HG02678 (cell line): ENCODE measurements around the gene RHBDD1.
"Not testable (repeated sequence)": the region's sequence is repeated elsewhere in the genome, so short reads cannot be mapped to it uniquely, and the experiment has no call there.

Experiments used
- ATAC-seq: cut with Tn5 transposase; IDR thresholded peaks from one replicate; pipeline ENCODE4 v1.9.1; 2021; ENCODE audit warnings: mild to moderate bottlenecking, moderate library complexity; ENCODE audit not compliant: unreplicated experiment

The RHBDD1 gene

GRCh38 chr2:226799211-226799975, 36.5 kb upstream of the RHBDD1 start, which contains the start of gene IRS1:
TSS of gene IRS1 (minus strand) at chr2:226799820. CDS start at chr2:226798738, 1,082 bp downstream.
- ATAC-seq, result peak; percentile 37

DNA sequence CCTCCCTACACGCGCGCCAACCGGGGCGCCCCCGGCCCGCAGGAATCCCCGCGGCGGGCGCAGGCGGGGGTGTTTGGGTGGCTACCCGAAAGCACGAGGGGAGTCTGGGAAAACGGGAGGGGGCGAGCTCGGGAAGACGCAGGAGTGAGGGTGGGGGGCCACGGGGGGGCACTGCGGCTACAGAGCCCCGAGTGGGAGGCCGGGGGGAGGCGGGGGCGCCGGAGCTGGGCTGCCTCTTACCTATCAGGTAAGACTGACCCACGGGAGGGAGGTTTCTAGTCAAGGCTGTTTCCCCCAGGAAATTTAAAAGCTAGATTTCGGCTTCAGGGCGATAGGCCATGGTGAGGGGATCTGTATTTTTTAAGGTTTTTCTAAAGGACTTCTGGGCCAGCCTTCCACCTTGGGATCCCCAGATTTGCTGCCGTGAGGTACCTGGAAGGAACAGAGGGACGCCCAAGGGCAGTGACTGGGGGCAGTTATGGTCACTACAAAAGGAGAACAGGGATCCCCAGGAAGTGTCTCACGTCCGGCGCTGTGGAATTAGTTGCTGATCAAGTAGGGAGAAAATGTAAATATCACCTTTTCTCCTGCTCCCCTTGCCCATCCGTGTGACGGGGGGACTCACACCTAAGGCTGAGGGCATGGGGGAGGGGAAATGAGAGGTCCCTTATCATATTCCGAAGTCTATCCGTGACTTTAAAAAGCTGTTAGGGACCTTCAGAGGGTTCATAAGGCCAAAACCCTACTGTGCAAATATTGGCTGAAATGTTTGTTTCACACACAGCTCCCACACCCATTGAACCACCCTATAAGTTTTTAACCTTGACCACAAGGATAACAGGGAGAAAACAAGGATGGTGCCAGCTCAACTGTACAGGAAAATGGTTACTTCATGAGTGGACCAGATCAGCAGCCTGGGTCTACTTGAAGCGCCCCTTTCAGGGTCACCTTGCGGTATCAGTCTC, 35.6 kb upstream of the RHBDD1 start:
- no peak for ATAC-seq

- peak; percentile 77 for ATAC-seq
Observed at GRCh38 chr2:226800941-226801784, 34.7 kb upstream of the RHBDD1 start.

DNA sequence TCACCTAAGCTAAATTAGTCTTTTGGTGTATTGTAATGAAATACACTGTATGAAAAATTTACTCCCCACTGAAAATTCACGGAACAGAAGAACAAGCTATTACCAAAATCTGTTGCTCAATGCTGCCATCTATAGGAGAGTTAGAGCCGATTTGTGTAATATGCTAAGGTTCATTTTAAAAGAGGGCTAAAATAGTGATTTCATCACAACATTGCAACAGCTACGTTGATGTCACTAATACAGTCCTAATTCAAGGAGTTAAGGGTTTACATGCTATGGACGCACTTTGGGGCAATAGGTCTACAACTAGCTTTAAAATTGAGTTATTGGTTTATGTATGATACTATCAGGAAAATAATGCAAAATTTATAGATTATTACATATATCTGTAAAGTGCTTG, 33.3 kb upstream of the RHBDD1 start:
- ATAC-seq, result no peak

GRCh38 chr2:226803410-226803809, 32.4 kb upstream of the RHBDD1 start:
- ATAC-seq, result no peak

DNA sequence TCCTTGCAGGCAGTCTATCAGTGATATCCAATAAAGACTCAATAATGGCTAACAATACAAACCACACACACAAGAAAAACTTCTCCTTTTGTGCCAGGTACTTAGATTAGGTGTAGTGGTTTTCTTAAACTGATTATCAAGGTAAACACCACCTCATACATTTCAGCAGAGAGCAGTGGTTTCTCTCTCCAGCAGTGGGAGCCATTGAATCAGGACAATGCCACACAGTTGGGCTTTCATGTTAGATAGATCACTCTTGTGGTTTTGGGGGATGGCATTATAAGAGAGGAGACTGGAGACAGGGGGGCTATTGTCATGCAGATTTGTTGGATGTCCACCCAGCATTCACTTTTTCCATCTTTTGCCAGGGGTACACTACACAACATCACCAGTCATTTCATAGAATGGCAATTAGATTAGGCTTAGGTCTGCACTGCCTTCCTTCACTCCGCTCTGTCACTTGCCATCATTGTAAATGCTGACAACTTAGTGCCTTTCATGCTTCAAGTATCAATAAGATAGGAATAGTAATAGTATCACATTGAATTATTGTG, 22.6 kb upstream of the RHBDD1 start:
- no peak for ATAC-seq

- no peak for ATAC-seq
Observed at GRCh38 chr2:226818930-226819329, 16.9 kb upstream of the RHBDD1 start.

DNA sequence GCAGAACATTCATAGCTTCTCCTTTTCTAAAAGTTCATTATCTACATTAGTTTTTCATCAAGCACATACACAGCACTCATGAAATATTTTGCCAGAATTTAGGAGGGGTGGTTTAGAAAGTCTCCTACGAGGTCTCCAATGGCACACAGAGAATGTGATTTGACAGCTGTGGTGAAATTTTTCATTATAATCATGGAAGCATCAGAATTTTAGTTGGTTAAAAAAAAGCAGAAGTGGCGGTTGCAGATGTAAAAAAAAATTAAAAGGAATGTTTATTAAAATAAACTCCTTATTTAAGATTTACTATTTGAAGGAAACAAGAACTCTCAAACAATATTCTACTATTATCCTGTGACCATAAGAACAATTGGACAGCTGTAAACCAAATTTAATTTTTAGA, 10.8 kb upstream of the RHBDD1 start:
- ATAC-seq, result no peak

DNA sequence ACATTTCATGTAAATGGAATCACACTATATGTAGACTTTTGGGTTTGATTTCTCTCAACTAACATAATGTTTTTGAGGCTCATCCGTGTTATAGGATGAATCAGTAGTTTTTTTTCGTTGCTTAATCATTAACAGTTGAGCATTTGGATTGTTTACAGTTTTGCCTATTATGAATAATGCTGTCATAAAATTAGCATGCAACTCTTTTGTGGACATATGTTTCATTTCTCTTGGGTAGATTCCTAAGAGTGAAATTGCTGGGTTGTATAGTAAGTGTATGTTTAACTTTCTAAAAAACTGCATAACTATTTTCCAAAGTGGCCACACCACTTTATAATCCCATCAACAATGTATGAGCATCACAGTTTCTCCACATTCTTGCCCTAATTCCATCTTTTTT, 7.7 kb upstream of the RHBDD1 start:
- no peak for ATAC-seq

DNA sequence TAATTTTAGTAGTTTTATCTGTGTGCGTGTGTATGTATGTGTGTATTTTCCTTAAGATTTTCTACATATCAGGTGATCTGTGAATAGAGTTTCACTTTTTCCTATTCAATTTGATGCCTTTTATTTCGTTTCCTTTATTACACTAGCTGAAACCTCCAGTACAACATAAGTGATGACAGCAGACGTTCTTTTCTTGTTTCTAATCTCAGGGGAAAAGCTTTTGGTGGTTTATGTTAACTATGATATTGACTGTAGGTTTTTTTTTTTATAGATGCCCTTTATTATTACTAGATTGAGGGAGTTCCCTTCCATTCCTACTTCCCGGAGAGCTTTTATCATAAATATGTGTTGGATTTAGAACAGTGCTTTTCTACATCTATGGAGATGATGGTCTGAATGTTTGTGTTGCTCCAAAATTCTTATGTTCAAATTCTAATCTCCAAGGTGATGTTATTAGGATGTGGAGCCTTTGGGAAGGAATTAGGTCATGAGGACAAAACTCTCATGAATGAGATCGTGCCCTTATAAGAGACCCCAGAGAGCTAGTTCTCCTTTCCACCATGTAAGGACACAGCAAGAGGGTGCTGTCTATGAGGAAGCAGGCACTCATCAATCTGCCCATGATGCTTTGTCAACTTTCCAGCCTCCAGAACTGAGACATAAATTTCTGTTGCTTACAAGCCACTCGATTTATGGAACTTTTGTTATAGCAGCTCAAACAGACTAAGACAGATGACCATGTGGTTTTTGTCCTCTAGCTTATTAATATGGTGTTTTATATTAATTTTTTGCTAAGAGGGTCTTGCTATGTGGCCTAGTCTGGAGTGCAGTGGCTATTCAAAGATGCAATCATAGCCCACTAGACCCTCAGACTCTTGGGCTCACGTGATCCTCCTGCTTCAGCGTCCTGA, 5.9 kb upstream of the RHBDD1 start:
- ATAC-seq, result no peak

DNA sequence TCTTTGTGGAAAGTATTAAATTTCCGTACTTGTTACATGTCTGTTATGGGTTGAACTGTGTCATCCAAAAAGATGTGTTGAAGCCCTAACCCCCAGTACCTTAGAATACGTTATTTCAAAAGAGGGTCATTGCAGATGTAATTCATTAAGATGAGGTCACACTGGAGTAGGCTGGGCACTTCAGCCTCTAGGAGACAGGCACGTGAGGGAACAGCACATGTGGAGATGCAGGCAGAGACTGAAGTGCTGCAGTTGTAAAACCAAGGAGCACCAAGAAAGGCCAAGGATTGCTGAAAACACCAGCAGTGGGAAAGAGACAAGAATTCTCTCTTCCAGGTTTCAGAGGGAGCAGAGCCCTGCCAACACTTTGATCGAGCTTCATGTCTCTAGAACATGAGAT, 4.6 kb upstream of the RHBDD1 start:
- ATAC-seq, result no peak

GRCh38 chr2:226832061-226832460, 3.8 kb upstream of the RHBDD1 start:
- no peak for ATAC-seq

DNA sequence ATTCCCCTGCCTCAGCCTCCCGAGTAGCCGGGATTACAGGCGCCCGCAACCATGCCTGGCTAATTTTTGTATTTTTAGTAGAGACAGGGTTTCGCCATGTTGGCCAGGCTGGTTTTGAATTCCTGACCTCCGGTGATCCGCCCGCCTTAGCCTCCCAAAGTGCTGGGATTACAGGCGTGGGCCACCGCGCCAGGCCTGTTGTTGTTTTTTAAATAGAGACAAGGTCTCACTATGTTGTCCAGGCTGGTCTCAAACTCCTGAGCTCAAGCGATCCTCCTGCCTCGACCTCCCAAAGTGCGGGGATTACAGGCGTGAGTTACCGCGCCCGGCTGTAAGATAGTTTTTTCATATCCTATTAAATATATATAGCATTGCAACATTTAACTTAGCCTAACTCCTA, 974 bp upstream of the RHBDD1 start:
- ATAC-seq, result not testable (repeated sequence)

- peak; percentile 24 for ATAC-seq
Observed at GRCh38 chr2:226835420-226835795, 446 bp upstream of the RHBDD1 start.

- ATAC-seq, result peak; percentile 4
Observed at GRCh38 chr2:226836548-226836885, 663 bp downstream of the RHBDD1 start.

DNA sequence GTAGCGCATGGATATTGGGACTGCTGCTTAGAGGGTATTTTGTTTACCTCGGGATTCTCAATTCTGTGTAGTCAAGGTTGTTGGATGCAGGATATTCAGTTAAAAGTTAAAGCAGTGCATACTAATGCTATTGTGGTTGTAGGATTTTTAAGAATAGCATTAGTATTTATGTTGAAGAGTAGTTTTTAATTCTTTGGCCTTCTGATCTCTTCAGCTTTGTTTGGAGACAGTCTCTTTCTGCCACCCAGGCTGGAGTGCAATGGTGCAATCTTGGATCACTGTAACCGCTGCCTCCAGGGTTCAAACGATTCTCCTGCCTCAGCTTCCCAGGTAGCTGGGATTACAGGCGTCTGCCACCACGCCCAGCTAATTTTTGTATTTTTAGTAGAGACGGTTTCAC, 1.5 kb downstream of the RHBDD1 start:
- ATAC-seq, result no peak

GRCh38 chr2:226837787-226838603, 2.1 kb downstream of the RHBDD1 start:
- no peak for ATAC-seq

- no peak for ATAC-seq
Observed at GRCh38 chr2:226838722-226839121, 2.9 kb downstream of the RHBDD1 start.

- no peak for ATAC-seq
Observed at GRCh38 chr2:226839161-226839560, 3.3 kb downstream of the RHBDD1 start.
